GM12891 (cell line): Measurements from ENCODE around the gene TMEM51.

Source experiments
- POLR2A ChIP-seq: IDR thresholded peaks from 2 replicates; pipeline ENCODE4 v1.6.1; 2011; ENCODE audit warnings: low read depth, low read length, control low read depth
- TAF1 ChIP-seq: IDR thresholded peaks from 2 replicates; pipeline ENCODE4 v1.6.1; 2011; ENCODE audit warnings: low read depth, low read length, control low read depth

GRCh38 chr1:15137809-15138208 is 15.7 kb upstream of the TMEM51 start:
- TF ChIP-seq TAF1 (no peak), POLR2A (no peak)
